ENCODE results near the gene PSORS1C2. TPM values are rescaled to one million over a fixed set of nuclear protein-coding genes. Genes with fewer than 3 reads are reported as not detected.
"Not testable (repeated sequence)": the region's sequence is repeated elsewhere in the genome, so short reads cannot be mapped to it uniquely, and the experiment has no call there.

The PSORS1C2 gene
- not detected for total RNA-seq
- polyA plus RNA-seq (ENCODE audit: insufficient read depth in 1 of 8, insufficient read length in 8 of 8, low replicate concordance in 1 of 8), result under 1 TPM in 6 of 8 donors, not detected in 2; 0.09 to 0.27 (median 0.26) TPM
- long read RNA-seq, donor 1, result 0 reads
- long read RNA-seq, donor 2, result 0 reads
- long read RNA-seq, donor 3, result 0 reads
- long read RNA-seq, donor 4, result 0 reads
- long read RNA-seq, donor 5, result 0 reads
- long read RNA-seq, donor 6, result 0 reads
- long read RNA-seq, donor 7, result 0 reads
- long read RNA-seq, donor 8, result 0 reads
- long read RNA-seq, donor 9, result 0 reads
- long read RNA-seq, donor 10, result 0 reads
- long read RNA-seq, donor 11, result 0 reads

- peaks cover 22% of the 10 kb centered on the region for H3K4me1 ChIP-seq (ENCODE audit: control insufficient read depth, insufficient read depth, low read length)
- no peak for DNase-seq
- H3K27ac ChIP-seq (ENCODE audit: low read length), result no peak within 1 kb of the TSS
- peaks cover 4% of the 10 kb centered on the region for H3K36me3 ChIP-seq (ENCODE audit: control insufficient read depth, insufficient read depth, low read length)
- no peaks in the 10 kb centered on the region for H3K27me3 ChIP-seq (ENCODE audit: control insufficient read depth, insufficient read depth, low read length)
- WGBS (ENCODE audit: insufficient coverage), result 96% methylated on average over 4 of the region's 4 CpGs
- H3K9me3 ChIP-seq (replicated peaks; ENCODE audit: control insufficient read depth, low read depth, low read length), result no peaks in the 10 kb centered on the region
- H3K4me3 ChIP-seq (ENCODE audit: low read length), result no peak within 1 kb of the TSS
These were observed at the start of gene PSORS1C2 for GRCh38 chr6:31138982-31139381. Gene PSORS1C2 (minus strand): TSS chr6:31139066. CDS start chr6:31139026, 40 bp downstream.

- H3K36me3 ChIP-seq (ENCODE audit: control insufficient read depth, insufficient read depth, low read length), result no peaks in the 10 kb centered on the region
- H3K9me3 ChIP-seq (replicated peaks; ENCODE audit: control insufficient read depth, low read depth, low read length), result no peaks in the 10 kb centered on the region
- no peak for DNase-seq
- H3K27ac ChIP-seq (ENCODE audit: low read length), result no peak overlapping the region
- no peaks in the 10 kb centered on the region for H3K27me3 ChIP-seq (ENCODE audit: control insufficient read depth, insufficient read depth, low read length)
- H3K4me1 ChIP-seq (ENCODE audit: control insufficient read depth, insufficient read depth, low read length), result no peaks in the 10 kb centered on the region
- no peak overlapping the region for H3K4me3 ChIP-seq (ENCODE audit: low read length)
- WGBS (ENCODE audit: insufficient coverage), result 92% methylated on average over 2 of the region's 5 CpGs
These were observed 48.9 kb upstream of the PSORS1C2 start for GRCh38 chr6:31187780-31188194.

- WGBS (ENCODE audit: insufficient coverage), result 56% methylated on average over 11 of the region's 24 CpGs
- Histone ChIP-seq H3K9me3 (replicated peaks; ENCODE audit: control insufficient read depth, low read depth, low read length) (no peaks in the 10 kb centered on the region), H3K4me1 (ENCODE audit: control insufficient read depth, insufficient read depth, low read length) (no peaks in the 10 kb centered on the region), H3K4me3 (ENCODE audit: low read length) (no peak overlapping the region), H3K27me3 (ENCODE audit: control insufficient read depth, insufficient read depth, low read length) (no peaks in the 10 kb centered on the region), H3K27ac (ENCODE audit: low read length) (no peak overlapping the region), H3K36me3 (ENCODE audit: control insufficient read depth, insufficient read depth, low read length) (no peaks in the 10 kb centered on the region)
- peak; percentile 25 for DNase-seq
These were observed 47.3 kb upstream of the PSORS1C2 start for GRCh38 chr6:31186052-31186734.

GRCh38 chr6:31185695-31186051 is 46.8 kb upstream of the PSORS1C2 start:
- H3K9me3 ChIP-seq (replicated peaks; ENCODE audit: control insufficient read depth, low read depth, low read length); H3K27ac ChIP-seq (ENCODE audit: low read length); H3K36me3 ChIP-seq (ENCODE audit: control insufficient read depth, insufficient read depth, low read length); H3K4me3 ChIP-seq (ENCODE audit: low read length); H3K4me1 ChIP-seq (ENCODE audit: control insufficient read depth, insufficient read depth, low read length); DNase-seq; H3K27me3 ChIP-seq (ENCODE audit: control insufficient read depth, insufficient read depth, low read length): not testable (repeated sequence)
- 17% methylated on average over 1 of the region's 4 CpGs for WGBS (ENCODE audit: insufficient coverage)

- not testable (repeated sequence) for H3K27ac ChIP-seq (ENCODE audit: low read length); DNase-seq; H3K27me3 ChIP-seq (ENCODE audit: control insufficient read depth, insufficient read depth, low read length); H3K4me1 ChIP-seq (ENCODE audit: control insufficient read depth, insufficient read depth, low read length); H3K4me3 ChIP-seq (ENCODE audit: low read length); H3K9me3 ChIP-seq (replicated peaks; ENCODE audit: control insufficient read depth, low read depth, low read length); H3K36me3 ChIP-seq (ENCODE audit: control insufficient read depth, insufficient read depth, low read length)
- 52% methylated on average over 3 of the region's 6 CpGs for WGBS (ENCODE audit: insufficient coverage)
These were observed 45.0 kb upstream of the PSORS1C2 start for GRCh38 chr6:31183859-31184258.

- H3K4me1 ChIP-seq (ENCODE audit: control insufficient read depth, insufficient read depth, low read length); H3K27me3 ChIP-seq (ENCODE audit: control insufficient read depth, insufficient read depth, low read length); H3K27ac ChIP-seq (ENCODE audit: low read length); DNase-seq; H3K36me3 ChIP-seq (ENCODE audit: control insufficient read depth, insufficient read depth, low read length); H3K4me3 ChIP-seq (ENCODE audit: low read length); H3K9me3 ChIP-seq (replicated peaks; ENCODE audit: control insufficient read depth, low read depth, low read length): not testable (repeated sequence)
- 83% methylated on average over 1 of the region's 2 CpGs for WGBS (ENCODE audit: insufficient coverage)
These were observed 44.4 kb upstream of the PSORS1C2 start for GRCh38 chr6:31183287-31183686.

- Histone ChIP-seq H3K9me3 (replicated peaks; ENCODE audit: control insufficient read depth, low read depth, low read length) (no peaks in the 10 kb centered on the region), H3K4me1 (ENCODE audit: control insufficient read depth, insufficient read depth, low read length) (peaks cover 6% of the 10 kb centered on the region), H3K27ac (ENCODE audit: low read length) (no peak overlapping the region), H3K4me3 (ENCODE audit: low read length) (peak overlapping the region; percentile 18), H3K27me3 (ENCODE audit: control insufficient read depth, insufficient read depth, low read length) (no peaks in the 10 kb centered on the region), H3K36me3 (ENCODE audit: control insufficient read depth, insufficient read depth, low read length) (no peaks in the 10 kb centered on the region)
- WGBS (ENCODE audit: insufficient coverage), result 57% methylated on average over 19 of the region's 26 CpGs
- peak; percentile 83 for DNase-seq
These were observed 41.6 kb upstream of the PSORS1C2 start for GRCh38 chr6:31180500-31180899.

GRCh38 chr6:31179896-31180295 is 41.0 kb upstream of the PSORS1C2 start:
- Histone ChIP-seq H3K9me3 (replicated peaks; ENCODE audit: control insufficient read depth, low read depth, low read length) (no peaks in the 10 kb centered on the region), H3K4me1 (ENCODE audit: control insufficient read depth, insufficient read depth, low read length) (peaks cover 13% of the 10 kb centered on the region), H3K36me3 (ENCODE audit: control insufficient read depth, insufficient read depth, low read length) (no peaks in the 10 kb centered on the region), H3K27me3 (ENCODE audit: control insufficient read depth, insufficient read depth, low read length) (no peaks in the 10 kb centered on the region), H3K4me3 (ENCODE audit: low read length) (no peak overlapping the region), H3K27ac (ENCODE audit: low read length) (no peak overlapping the region)
- 92% methylated on average over 5 of the region's 8 CpGs for WGBS (ENCODE audit: insufficient coverage)
- DNase-seq, result no peak

GRCh38 chr6:31179042-31179386 is 40.1 kb upstream of the PSORS1C2 start:
- H3K27ac ChIP-seq (ENCODE audit: low read length), result no peak overlapping the region
- no peaks in the 10 kb centered on the region for H3K9me3 ChIP-seq (replicated peaks; ENCODE audit: control insufficient read depth, low read depth, low read length)
- 66% methylated on average over 4 of the region's 4 CpGs for WGBS (ENCODE audit: insufficient coverage)
- no peaks in the 10 kb centered on the region for H3K36me3 ChIP-seq (ENCODE audit: control insufficient read depth, insufficient read depth, low read length)
- no peaks in the 10 kb centered on the region for H3K27me3 ChIP-seq (ENCODE audit: control insufficient read depth, insufficient read depth, low read length)
- peaks cover 13% of the 10 kb centered on the region for H3K4me1 ChIP-seq (ENCODE audit: control insufficient read depth, insufficient read depth, low read length)
- no peak overlapping the region for H3K4me3 ChIP-seq (ENCODE audit: low read length)
- no peak for DNase-seq

GRCh38 chr6:31178143-31179041 is 39.5 kb upstream of the PSORS1C2 start:
- 49% methylated on average over 3 of the region's 8 CpGs for WGBS (ENCODE audit: insufficient coverage)
- no peak overlapping the region for H3K4me3 ChIP-seq (ENCODE audit: low read length)
- H3K4me1 ChIP-seq (ENCODE audit: control insufficient read depth, insufficient read depth, low read length), result peaks cover 13% of the 10 kb centered on the region
- no peaks in the 10 kb centered on the region for H3K27me3 ChIP-seq (ENCODE audit: control insufficient read depth, insufficient read depth, low read length)
- H3K9me3 ChIP-seq (replicated peaks; ENCODE audit: control insufficient read depth, low read depth, low read length), result no peaks in the 10 kb centered on the region
- DNase-seq, result no peak
- no peak overlapping the region for H3K27ac ChIP-seq (ENCODE audit: low read length)
- H3K36me3 ChIP-seq (ENCODE audit: control insufficient read depth, insufficient read depth, low read length), result no peaks in the 10 kb centered on the region

All from muscle of leg (tissue), 16 donors.